ENCODE results near the gene ICAM3. TPM values are rescaled to one million over a fixed set of nuclear protein-coding genes. Genes with fewer than 3 reads are reported as not detected.

The ICAM3 gene
- total and polyA plus RNA-seq, 2 of the 4 experiments (the other 2 are of a cell fraction) = 6.6 to 11.7 TPM

DNA sequence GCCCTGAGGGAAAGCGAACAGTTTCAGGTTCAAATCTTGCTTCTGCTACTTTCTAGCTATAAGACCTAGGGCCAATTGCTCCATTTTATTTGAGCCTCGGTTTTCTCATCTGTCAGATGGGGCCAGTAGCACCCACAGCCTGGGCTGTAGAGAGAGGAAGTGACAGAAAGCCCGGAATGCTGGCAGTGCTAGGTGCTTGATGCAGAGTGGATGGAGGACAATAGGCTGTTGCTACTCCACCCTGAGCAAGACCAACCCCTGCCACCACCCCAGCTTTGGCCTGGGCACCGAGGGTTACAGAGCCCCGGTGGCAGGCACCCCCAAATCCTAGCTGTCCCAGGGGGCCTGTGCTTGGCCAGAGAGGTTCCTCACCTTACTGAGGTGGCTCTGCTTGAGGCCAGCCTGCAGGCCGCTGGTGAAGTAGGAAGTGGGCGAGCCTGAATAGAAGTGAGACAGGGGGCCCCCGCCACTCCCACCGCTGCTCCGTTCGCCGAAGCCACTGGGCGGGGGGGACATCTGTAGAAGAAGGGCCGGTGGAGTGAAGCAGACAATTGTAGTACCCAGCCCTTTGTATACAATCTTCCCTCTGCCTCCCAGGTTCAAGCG, 21.5 kb downstream of the ICAM3 start:
- Histone ChIP-seq H3K27me3 (ENCODE audit: control insufficient read depth, insufficient read depth, low read length) (no peaks in the 10 kb centered on the region), H3K14ac (replicated peaks; ENCODE audit: low read depth, low read length) (no peak overlapping the region), H3K23ac (ENCODE audit: low read depth, low read length) (no peak overlapping the region), H3K4ac (ENCODE audit: low read depth, low read length) (no peak overlapping the region), H3K56ac (ENCODE audit: extremely low read depth, insufficient read depth, low read length) (no peak overlapping the region), H2AK9ac (replicated peaks; ENCODE audit: low read depth, low read length, poor library complexity) (no peak overlapping the region), H4K8ac (ENCODE audit: low read depth in 2 of 2, low read length in 2 of 2) (no peak overlapping the region), H3K9me1 (ENCODE audit: insufficient read depth, low read length) (peaks cover 7% of the 10 kb centered on the region; the same call in 1 of the 2 replicates), H3K79me1 (ENCODE audit: low read depth in 1 of 2, low read length in 2 of 2) (peaks cover 19% of the 10 kb centered on the region in 2 experiments), H3K4me1 (ENCODE audit: control insufficient read depth, insufficient read depth, low read length) (no peaks in the 10 kb centered on the region), H2BK20ac (ENCODE audit: low read depth, low read length) (no peak overlapping the region), H3K36me3 (ENCODE audit: control insufficient read depth, insufficient read depth, low read length) (peaks cover 43% of the 10 kb centered on the region), H2BK120ac (ENCODE audit: low read depth, low read length) (no peak overlapping the region), H2AFZ (replicated peaks; ENCODE audit: low read length, poor library complexity) (no peak overlapping the region), H2BK5ac (ENCODE audit: low read depth, low read length, poor library complexity, severe bottlenecking) (no peak overlapping the region), H4K20me1 (ENCODE audit: insufficient read depth, low read length) (0 out of 2 replicates have a peak, but pooled peaks cover 5% of the 10 kb centered on the region), H3K9me3 (ENCODE audit: control insufficient read depth, insufficient read depth, low read length) (no peaks in the 10 kb centered on the region), H3K4me2 (ENCODE audit: low read depth, low read length) (no peak overlapping the region), H2BK15ac (ENCODE audit: low read depth, low read length) (no peak overlapping the region), H3K27ac (ENCODE audit: insufficient read depth, low read length) (no peak overlapping the region), H2AK5ac (ENCODE audit: low read depth, low read length) (no peak overlapping the region), H4K91ac (ENCODE audit: insufficient read depth, low read depth, low read length) (no peak overlapping the region), H4K5ac (ENCODE audit: low read depth, low read length) (no peak overlapping the region), H3K4me3 (ENCODE audit: insufficient read depth, low read depth, low read length) (no peak overlapping the region), H3K18ac (ENCODE audit: low read depth, low read length) (no peak overlapping the region), H3K9ac (ENCODE audit: low read depth, low read length) (no peak overlapping the region)
- intact Hi-C loops (cut with micrococcal nuclease) = no loop called here
- ChIA-PET POLR2A (ENCODE audit: unreplicated experiment) (no interaction called here), CTCF (no interaction called here)
- no peak for TF ChIP-seq MAFK (IDR thresholded peaks at IDR 0.05; ENCODE audit: low read depth, low read length)
- TF ChIP-seq RCOR1 (IDR thresholded peaks at IDR 0.05; ENCODE audit: insufficient replicate concordance, low read length) = no peak
- no peak for TF ChIP-seq NFE2L2 (IDR thresholded peaks at IDR 0.05; ENCODE audit: low read depth, low read length)
- no peak for TF ChIP-seq BHLHE40 (IDR thresholded peaks at IDR 0.05; ENCODE audit: low read depth, low read length)
- TF ChIP-seq, protein P1, sequence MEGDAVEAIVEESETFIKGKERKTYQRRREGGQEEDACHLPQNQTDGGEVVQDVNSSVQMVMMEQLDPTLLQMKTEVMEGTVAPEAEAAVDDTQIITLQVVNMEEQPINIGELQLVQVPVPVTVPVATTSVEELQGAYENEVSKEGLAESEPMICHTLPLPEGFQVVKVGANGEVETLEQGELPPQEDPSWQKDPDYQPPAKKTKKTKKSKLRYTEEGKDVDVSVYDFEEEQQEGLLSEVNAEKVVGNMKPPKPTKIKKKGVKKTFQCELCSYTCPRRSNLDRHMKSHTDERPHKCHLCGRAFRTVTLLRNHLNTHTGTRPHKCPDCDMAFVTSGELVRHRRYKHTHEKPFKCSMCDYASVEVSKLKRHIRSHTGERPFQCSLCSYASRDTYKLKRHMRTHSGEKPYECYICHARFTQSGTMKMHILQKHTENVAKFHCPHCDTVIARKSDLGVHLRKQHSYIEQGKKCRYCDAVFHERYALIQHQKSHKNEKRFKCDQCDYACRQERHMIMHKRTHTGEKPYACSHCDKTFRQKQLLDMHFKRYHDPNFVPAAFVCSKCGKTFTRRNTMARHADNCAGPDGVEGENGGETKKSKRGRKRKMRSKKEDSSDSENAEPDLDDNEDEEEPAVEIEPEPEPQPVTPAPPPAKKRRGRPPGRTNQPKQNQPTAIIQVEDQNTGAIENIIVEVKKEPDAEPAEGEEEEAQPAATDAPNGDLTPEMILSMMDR (conservative IDR thresholded peaks at IDR 0.05; ENCODE audit: low read depth, low read length) = no peak
- TF ChIP-seq CHD1 (IDR thresholded peaks at IDR 0.05; ENCODE audit: low read depth, low read length) = no peak
- no peak for TF ChIP-seq FOS (IDR thresholded peaks at IDR 0.05; ENCODE audit: low read depth, low read length)
- dilution Hi-C loops (cut with HindIII; ENCODE audit: low sequenced_read_pairs, unreplicated experiment) = no loop called here
- DNase-seq = no peak
- in situ Hi-C loops (cut with MboI; ENCODE audit: low sequenced_read_pairs) = no loop called here
- 100% methylated on average over 1 of the region's 15 CpGs; no CpG with 5 or more reads in 1 of the 2 experiments for WGBS, 2 experiments (ENCODE audit: extremely low coverage in 2 of 2, insufficient read length in 1 of 2)
- ATAC-seq (ENCODE audit: low read depth) = no peak
- BruUV-seq (replicated peaks) = no TSS peak
